Kidney epithelial cell (primary cell): Measurements from ENCODE around the gene ZFYVE16. TPM values are rescaled to one million over a fixed set of nuclear protein-coding genes. Genes with fewer than 3 reads are reported as not detected.
"Not testable (repeated sequence)": the region's sequence is repeated elsewhere in the genome, so short reads cannot be mapped to it uniquely, and the experiment has no call there.

Experiments
- DNase-seq: peaks from one replicate; pipeline ENCODE4 v3.0.0-alpha.2; 2010; ENCODE audit warnings: low read depth
- H3K27me3 ChIP-seq: 2 replicates; pipeline ENCODE4 v1.6.0; 2011; ENCODE audit warnings: low read length; ENCODE audit not compliant: control insufficient read depth, insufficient read depth
- H3K36me3 ChIP-seq: 2 replicates; pipeline ENCODE4 v1.5.1; 2011; ENCODE audit warnings: low read length; ENCODE audit not compliant: control insufficient read depth, insufficient read depth
- H3K4me3 ChIP-seq: 2 replicates; pipeline ENCODE4 v1.5.1; 2011; ENCODE audit warnings: low read depth, mild to moderate bottlenecking, control low read depth, low read length
- total RNA-seq: library from RNA; depleted of rRNA; stranded (reverse); fragments of >200 nt; gene quantifications from 2 replicates; pipeline ENCODE4 v1.2.3, GENCODE V29; 2015
- TF ChIP-seq, protein P1 (sequence below): IDR thresholded peaks from 2 replicates; pipeline ENCODE4 v1.5.1; 2011; ENCODE audit warnings: mild to moderate bottlenecking, moderate library complexity, low read length, control low read depth, inconsistent platforms; ENCODE audit not compliant: insufficient read depth, poor library complexity, severe bottlenecking

The ZFYVE16 gene
- total RNA-seq, 1 donor from 2014 or later, result 26.0 TPM

DNA sequence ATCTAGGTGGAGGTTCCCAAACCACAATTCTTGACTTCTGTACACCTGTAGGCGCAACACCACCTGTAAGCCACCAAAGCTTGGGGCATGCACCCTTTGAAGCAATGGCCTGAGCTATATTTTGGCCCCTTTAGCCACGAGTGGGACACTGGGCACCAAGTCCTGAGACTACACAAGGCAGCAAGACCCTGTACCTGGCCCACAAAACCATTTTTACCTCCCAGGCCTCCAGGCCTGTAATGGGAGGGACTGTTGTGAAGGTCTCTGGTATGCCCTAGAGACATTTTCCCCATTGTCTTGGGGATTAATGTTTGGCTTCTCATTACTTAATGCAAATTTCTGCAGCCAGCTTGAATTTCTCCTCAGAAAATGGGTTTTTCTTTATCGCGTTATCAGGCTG is 55.4 kb downstream of the ZFYVE16 start:
- H3K36me3 ChIP-seq, result no peaks in the 10 kb centered on the region
- no peak for DNase-seq
- no peak overlapping the region for H3K4me3 ChIP-seq
- TF ChIP-seq, protein P1, sequence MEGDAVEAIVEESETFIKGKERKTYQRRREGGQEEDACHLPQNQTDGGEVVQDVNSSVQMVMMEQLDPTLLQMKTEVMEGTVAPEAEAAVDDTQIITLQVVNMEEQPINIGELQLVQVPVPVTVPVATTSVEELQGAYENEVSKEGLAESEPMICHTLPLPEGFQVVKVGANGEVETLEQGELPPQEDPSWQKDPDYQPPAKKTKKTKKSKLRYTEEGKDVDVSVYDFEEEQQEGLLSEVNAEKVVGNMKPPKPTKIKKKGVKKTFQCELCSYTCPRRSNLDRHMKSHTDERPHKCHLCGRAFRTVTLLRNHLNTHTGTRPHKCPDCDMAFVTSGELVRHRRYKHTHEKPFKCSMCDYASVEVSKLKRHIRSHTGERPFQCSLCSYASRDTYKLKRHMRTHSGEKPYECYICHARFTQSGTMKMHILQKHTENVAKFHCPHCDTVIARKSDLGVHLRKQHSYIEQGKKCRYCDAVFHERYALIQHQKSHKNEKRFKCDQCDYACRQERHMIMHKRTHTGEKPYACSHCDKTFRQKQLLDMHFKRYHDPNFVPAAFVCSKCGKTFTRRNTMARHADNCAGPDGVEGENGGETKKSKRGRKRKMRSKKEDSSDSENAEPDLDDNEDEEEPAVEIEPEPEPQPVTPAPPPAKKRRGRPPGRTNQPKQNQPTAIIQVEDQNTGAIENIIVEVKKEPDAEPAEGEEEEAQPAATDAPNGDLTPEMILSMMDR, result no peak
- no peaks in the 10 kb centered on the region for H3K27me3 ChIP-seq

DNA sequence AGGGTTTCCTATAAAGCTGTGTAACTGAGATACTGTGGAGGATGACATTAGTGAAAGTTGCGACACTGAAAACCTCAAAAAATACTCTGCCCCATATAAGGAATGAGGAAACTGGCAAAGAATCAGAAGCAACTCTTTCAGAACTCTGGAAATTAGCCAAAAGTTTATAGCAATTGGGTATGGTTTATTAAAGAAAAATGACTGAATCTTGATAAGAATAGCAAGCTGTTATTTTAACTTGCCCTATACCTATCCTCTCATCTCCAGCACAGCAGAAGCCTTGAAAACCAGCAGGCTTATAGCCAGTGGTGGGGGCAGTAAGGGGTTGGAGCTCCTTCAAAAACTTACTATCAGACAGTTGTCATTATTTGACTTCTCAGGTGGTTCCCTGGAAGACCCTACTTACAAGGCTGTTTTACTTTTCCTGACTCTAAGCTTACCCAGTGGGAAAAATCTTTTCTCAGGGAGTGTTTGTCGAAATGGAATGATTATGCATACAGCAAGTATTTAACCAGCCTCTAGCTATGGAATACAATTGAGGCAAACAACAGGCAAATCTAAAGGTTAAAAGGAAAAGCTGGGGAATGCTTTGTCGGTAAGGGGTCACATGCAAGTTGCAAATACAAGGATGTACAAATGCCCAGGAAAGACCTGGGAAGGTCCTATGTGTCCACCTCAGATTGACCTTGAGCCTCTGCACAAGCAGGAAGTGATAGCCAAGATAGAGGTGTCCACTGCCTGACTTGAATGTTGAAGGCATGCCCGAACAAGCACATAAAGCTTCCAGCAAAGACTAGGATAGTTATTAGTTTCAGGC is 59.0 kb downstream of the ZFYVE16 start:
- TF ChIP-seq, protein P1, result no peak
- no peaks in the 10 kb centered on the region for H3K36me3 ChIP-seq
- DNase-seq, result no peak
- H3K4me3 ChIP-seq, result no peak overlapping the region
- H3K27me3 ChIP-seq, result no peaks in the 10 kb centered on the region

- Histone ChIP-seq H3K27me3 (no peaks in the 10 kb centered on the region), H3K36me3 (no peaks in the 10 kb centered on the region), H3K4me3 (no peak overlapping the region)
- TF ChIP-seq, protein P1, result no peak
- no peak for DNase-seq
Observed at GRCh38 chr5:80468131-80468530, 60.3 kb downstream of the ZFYVE16 start.

DNA sequence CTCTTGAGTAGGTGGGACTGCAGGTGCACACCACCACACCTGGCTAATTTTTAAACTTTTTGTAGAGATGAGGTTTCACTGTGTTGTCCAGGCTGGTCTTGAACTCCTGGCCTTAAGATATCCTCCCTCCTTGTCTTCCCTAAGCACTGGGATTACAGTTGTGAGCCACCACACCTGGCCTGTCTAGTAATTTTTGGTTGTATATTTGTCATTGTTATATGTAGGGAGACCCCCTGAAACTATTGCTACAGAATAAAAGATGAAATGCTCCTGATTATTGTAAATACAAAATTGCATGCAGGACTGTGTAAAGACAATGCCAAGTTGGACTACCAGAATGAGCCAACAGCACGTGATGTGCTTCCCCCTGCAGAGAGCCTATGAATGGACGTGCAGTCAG is 62.8 kb downstream of the ZFYVE16 start:
- not testable (repeated sequence) for H3K36me3 ChIP-seq, H3K4me3 ChIP-seq, H3K27me3 ChIP-seq, DNase-seq

DNA sequence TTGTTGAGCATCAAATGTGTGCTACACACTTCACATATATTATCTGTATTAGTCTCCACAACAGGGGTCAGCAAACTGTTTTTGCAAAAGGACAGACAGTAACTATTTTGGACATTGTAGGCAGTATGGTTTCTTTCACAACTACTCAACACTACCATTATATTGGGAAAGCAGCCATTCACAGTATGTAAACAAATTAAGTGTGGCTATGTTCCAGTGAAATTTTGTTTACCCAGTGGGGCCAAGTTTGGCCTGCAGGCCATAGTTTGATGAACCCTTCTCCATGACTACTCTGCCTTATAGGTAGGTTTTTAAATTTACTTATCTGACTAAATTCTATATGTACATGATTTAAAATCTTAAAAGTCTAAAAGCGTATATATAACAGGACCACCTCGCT is 67.1 kb downstream of the ZFYVE16 start:
- Histone ChIP-seq H3K36me3 (no peaks in the 10 kb centered on the region), H3K27me3 (no peaks in the 10 kb centered on the region), H3K4me3 (no peak overlapping the region)
- TF ChIP-seq, protein P1, result no peak
- no peak for DNase-seq

DNA sequence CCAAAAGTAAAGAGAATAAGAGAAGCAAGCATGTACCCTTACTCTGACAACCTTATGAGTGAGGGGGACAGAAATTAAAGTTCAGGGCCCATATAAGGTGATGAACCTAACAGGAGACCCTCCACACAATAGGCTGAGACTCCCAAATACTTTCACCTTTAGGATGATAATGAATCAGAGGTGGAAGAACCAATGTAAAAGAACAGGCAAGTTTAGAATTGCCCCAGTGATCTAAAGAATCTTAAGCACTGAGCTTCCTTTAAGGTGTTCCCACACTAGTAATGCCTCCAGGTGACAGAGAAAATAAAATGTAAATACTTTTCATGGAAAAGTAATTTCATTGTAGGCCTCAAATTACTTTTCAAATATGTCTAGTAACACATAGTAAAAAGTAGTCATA is 71.8 kb downstream of the ZFYVE16 start:
- H3K27me3 ChIP-seq, result no peaks in the 10 kb centered on the region
- H3K4me3 ChIP-seq, result no peak overlapping the region
- no peak for DNase-seq
- TF ChIP-seq, protein P1, result no peak
- H3K36me3 ChIP-seq, result peaks cover 1% of the 10 kb centered on the region
